DLD1 (cell line): ENCODE results near the gene TOP3B.
"Not testable (repeated sequence)": the region's sequence is repeated elsewhere in the genome, so short reads cannot be mapped to it uniquely, and the experiment has no call there.

Experiments
- in situ Hi-C: cut with HindIII; loops from 2 replicates; pipeline ENCODE4 v1.10.0; 2017; ENCODE audit warnings: low sequenced_read_pairs

The TOP3B gene

DNA sequence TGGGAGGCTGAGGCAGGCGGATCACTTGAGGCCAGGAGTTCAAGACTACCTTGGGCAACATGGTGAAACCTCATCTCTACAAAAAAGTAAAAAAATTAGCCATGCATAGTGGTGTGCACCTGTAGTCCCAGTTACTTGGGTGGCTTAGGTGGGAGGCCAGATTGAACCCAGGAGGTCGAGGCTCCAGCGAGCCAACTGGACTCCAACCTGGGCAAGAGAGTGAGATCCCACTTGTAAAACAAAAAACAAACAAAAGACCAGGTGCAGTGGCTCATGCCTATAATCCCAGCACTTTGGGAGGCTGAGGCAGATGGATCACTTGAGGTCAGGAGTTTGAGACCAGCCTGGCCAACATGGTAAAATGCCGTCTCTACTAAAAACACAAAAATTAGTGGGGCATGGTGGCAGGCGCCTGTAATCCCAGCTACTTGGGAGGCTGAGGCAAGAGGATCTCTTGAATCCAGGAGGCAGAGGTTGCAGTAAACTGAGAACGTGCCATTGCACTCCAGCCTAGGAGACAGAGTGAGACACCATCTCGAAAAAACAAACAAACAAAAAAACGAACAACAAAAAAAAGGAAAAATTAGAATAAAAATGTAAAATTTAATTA, 68.4 kb downstream of the TOP3B start:
- in situ Hi-C loops, result not testable (repeated sequence)

- in situ Hi-C loops, result not testable (repeated sequence)
Measured at GRCh38 chr22:21910367-21910766, 72.2 kb downstream of the TOP3B start.

DNA sequence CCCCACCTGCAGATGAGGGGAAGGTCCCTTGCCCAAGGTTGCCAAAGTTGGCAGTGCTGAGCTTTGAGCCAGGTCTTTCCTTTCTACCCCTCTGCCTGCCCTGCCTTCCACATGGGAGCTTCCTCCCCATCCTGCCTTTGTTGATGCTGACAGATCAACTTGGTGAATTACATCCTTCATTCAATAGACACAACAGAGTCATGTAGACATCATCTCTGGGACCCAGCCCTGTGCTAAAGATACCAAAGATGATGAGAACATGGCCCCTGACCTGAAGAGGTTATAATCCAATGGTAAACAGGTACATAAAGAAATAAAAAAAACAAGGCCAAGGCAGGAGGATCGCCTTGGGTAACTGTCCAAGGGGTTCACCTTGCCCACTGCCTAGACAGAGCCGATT, 72.7 kb downstream of the TOP3B start:
- in situ Hi-C loops, result no loop called here

GRCh38 chr22:21907638-21908522, 74.7 kb downstream of the TOP3B start:
- in situ Hi-C loops, result no loop called here
